Measurements from ENCODE around the gene SEC23B.

Gene SEC23B

DNA sequence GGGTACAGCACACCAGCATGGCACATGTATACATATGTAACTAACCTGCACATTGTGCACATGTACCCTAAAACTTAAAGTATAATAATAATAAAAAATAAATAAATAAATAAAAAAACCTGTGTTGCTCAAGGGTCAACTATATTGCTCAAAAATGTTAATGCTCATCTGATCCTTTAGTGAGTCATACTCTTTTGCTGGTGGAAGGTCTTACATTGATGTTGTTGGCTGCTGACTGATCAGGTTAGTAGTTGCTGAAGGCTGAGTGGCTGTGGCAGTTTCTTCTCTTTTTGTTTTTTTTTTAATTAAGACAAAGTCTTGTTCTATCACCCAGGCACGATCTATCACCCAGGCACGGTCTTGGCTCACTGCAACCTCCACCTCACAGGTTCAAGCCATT is 29.9 kb downstream of the SEC23B start:
- peaks cover 6% of the 10 kb centered on the region for H3K36me3 ChIP-seq (ENCODE audit: control insufficient read depth, insufficient read depth, low read length)
- no peak overlapping the region for H4K8ac ChIP-seq (ENCODE audit: low read depth, low read length)
- DNase-seq, result no peak
- no peak overlapping the region for H4K5ac ChIP-seq (ENCODE audit: low read length)
- H3K56ac ChIP-seq (ENCODE audit: low read length), result no peak overlapping the region
- no peaks in the 10 kb centered on the region for H3K79me1 ChIP-seq (ENCODE audit: low read length)
- H2BK120ac ChIP-seq (ENCODE audit: low read depth, low read length), result no peak overlapping the region
- no peaks in the 10 kb centered on the region for H3K4me1 ChIP-seq (ENCODE audit: control insufficient read depth, low read depth, low read length)
- no peak overlapping the region for H2BK15ac ChIP-seq (replicated peaks; ENCODE audit: low read depth)
- H3K4ac ChIP-seq (ENCODE audit: low read depth, low read length), result no peak overlapping the region
- no peak overlapping the region for H3K4me3 ChIP-seq (ENCODE audit: low read length)
- H3K23ac ChIP-seq (ENCODE audit: low read length), result no peak overlapping the region
- H3K4me2 ChIP-seq (ENCODE audit: low read length), result no peak overlapping the region
- no peak overlapping the region for H2BK5ac ChIP-seq (ENCODE audit: low read length)
- H3K79me2 ChIP-seq (ENCODE audit: control insufficient read depth, insufficient read depth, low read length), result no peaks in the 10 kb centered on the region
- H2AK5ac ChIP-seq (ENCODE audit: low read length), result no peak overlapping the region
- no peak overlapping the region for H3K27ac ChIP-seq (ENCODE audit: low read depth, low read length)
- no peak overlapping the region for H3K9ac ChIP-seq (ENCODE audit: low read length)
- no CpG with 5 or more reads among the region's 2 CpGs for WGBS (ENCODE audit: extremely low coverage, insufficient coverage, low lambda C conversion rate)
- H3K27me3 ChIP-seq (ENCODE audit: insufficient read depth, low read length, poor library complexity), result no peaks in the 10 kb centered on the region
- H3K18ac ChIP-seq (ENCODE audit: low read length), result no peak overlapping the region

DNA sequence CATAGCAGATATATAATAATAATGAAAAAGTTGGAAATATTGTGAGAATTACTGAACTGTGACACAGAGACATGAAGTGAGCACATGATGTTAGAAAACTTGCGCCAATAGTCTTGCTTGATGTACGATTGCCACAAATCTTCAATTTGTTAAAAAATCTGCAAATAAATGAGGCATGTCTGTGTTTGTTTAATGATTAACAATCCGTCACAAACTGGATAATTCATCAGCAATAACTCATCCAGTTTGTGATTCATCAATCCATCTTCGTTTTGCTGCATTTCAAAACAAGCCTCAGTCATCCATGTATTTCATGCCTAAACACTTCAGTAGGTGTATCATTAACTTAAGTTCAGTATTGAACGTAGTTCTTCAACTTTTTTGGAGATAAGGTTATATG is 34.0 kb downstream of the SEC23B start:
- H4K8ac ChIP-seq (ENCODE audit: low read depth, low read length), result no peak overlapping the region
- WGBS (ENCODE audit: extremely low coverage, insufficient coverage, low lambda C conversion rate), result no CpG with 5 or more reads among the region's 5 CpGs
- no peak overlapping the region for H3K18ac ChIP-seq (ENCODE audit: low read length)
- H3K27ac ChIP-seq (ENCODE audit: low read depth, low read length), result no peak overlapping the region
- no peak overlapping the region for H4K5ac ChIP-seq (ENCODE audit: low read length)
- H3K79me1 ChIP-seq (ENCODE audit: low read length), result no peaks in the 10 kb centered on the region
- H3K23ac ChIP-seq (ENCODE audit: low read length), result no peak overlapping the region
- no peak overlapping the region for H3K4ac ChIP-seq (ENCODE audit: low read depth, low read length)
- H3K4me2 ChIP-seq (ENCODE audit: low read length), result no peak overlapping the region
- no peak overlapping the region for H3K9ac ChIP-seq (ENCODE audit: low read length)
- H2BK120ac ChIP-seq (ENCODE audit: low read depth, low read length), result no peak overlapping the region
- no peak overlapping the region for H3K56ac ChIP-seq (ENCODE audit: low read length)
- H2AK5ac ChIP-seq (ENCODE audit: low read length), result no peak overlapping the region
- no peak overlapping the region for H2BK15ac ChIP-seq (replicated peaks; ENCODE audit: low read depth)
- no peak overlapping the region for H3K4me3 ChIP-seq (ENCODE audit: low read length)
- DNase-seq, result no peak
- H3K79me2 ChIP-seq (ENCODE audit: control insufficient read depth, insufficient read depth, low read length), result no peaks in the 10 kb centered on the region
- H3K27me3 ChIP-seq (ENCODE audit: insufficient read depth, low read length, poor library complexity), result no peaks in the 10 kb centered on the region
- H3K36me3 ChIP-seq (ENCODE audit: control insufficient read depth, insufficient read depth, low read length), result peaks cover 2% of the 10 kb centered on the region
- no peaks in the 10 kb centered on the region for H3K4me1 ChIP-seq (ENCODE audit: control insufficient read depth, low read depth, low read length)
- no peak overlapping the region for H2BK5ac ChIP-seq (ENCODE audit: low read length)

DNA sequence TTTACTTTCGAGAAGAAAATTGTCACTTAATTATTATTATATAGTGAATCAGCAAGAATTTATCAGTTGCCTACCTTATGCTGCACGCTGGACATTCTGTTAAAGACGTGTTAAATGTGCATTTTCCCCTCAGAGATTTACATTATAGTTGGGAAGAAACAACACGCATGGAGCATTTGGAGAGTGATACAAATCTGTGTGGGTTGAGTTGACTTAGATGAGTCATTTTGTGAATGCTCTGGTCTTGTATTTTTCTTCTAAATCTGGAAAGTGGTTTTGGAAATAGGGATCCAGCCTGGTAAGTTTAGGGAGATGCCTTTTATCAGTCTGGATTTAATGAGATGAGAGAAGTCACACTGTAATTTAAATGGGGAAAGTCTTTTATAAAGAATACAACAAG is 35.5 kb downstream of the SEC23B start:
- Histone ChIP-seq H3K4ac (ENCODE audit: low read depth, low read length) (no peak overlapping the region), H4K8ac (ENCODE audit: low read depth, low read length) (no peak overlapping the region), H3K18ac (ENCODE audit: low read length) (no peak overlapping the region), H2BK120ac (ENCODE audit: low read depth, low read length) (no peak overlapping the region), H3K4me1 (ENCODE audit: control insufficient read depth, low read depth, low read length) (no peaks in the 10 kb centered on the region), H3K23ac (ENCODE audit: low read length) (no peak overlapping the region), H2BK5ac (ENCODE audit: low read length) (no peak overlapping the region), H2AK5ac (ENCODE audit: low read length) (no peak overlapping the region), H3K4me2 (ENCODE audit: low read length) (no peak overlapping the region), H3K4me3 (ENCODE audit: low read length) (no peak overlapping the region), H3K56ac (ENCODE audit: low read length) (no peak overlapping the region), H3K79me1 (ENCODE audit: low read length) (no peaks in the 10 kb centered on the region), H3K36me3 (ENCODE audit: control insufficient read depth, insufficient read depth, low read length) (peaks cover 2% of the 10 kb centered on the region), H2BK15ac (replicated peaks; ENCODE audit: low read depth) (no peak overlapping the region), H4K5ac (ENCODE audit: low read length) (no peak overlapping the region), H3K9ac (ENCODE audit: low read length) (no peak overlapping the region), H3K27ac (ENCODE audit: low read depth, low read length) (no peak overlapping the region), H3K27me3 (ENCODE audit: insufficient read depth, low read length, poor library complexity) (no peaks in the 10 kb centered on the region), H3K79me2 (ENCODE audit: control insufficient read depth, insufficient read depth, low read length) (no peaks in the 10 kb centered on the region)
- DNase-seq, result no peak
- no CpG with 5 or more reads among the region's 4 CpGs for WGBS (ENCODE audit: extremely low coverage, insufficient coverage, low lambda C conversion rate)

DNA sequence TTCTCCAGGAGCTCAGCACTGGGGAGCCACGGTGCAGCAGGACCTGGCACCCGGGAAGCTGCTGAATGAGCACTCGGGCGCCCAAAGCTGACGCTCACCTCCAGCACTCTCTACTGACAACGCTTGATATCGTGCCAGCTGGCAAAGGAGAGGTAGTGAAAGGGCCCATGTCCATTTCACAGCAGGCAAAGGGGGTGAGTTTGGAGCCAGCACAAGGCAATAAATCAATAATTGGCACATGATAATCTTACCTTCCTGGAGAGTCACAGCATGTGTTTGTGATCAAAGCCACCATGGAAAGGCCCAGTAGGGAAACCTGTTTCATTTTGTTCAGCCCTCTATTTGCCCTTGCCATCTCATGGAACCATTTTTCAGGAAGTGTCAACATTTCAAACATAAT is 36.2 kb downstream of the SEC23B start:
- no peak overlapping the region for H3K18ac ChIP-seq (ENCODE audit: low read length)

DNA sequence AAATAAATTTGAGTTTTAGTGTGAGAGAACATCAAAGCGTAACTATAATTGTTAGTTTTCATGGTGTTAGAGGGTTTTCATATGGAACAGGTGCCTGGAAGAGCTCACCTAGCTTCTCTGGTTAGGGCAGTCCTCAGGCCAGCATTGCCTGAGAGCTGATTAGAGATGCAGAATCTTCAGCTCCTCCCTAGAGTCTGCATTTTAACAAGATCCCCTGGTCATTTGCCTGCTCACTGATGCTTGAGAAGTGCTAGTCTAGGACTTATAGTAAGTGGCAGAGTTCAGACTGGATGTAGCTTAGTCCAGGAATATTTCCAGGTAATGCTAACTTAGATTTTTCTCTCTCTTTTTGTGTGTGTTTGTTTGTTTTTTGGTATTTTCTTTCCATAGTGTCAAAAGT is 37.8 kb downstream of the SEC23B start:
- Histone ChIP-seq H3K27ac (ENCODE audit: low read depth, low read length) (no peak overlapping the region), H3K56ac (ENCODE audit: low read length) (no peak overlapping the region), H3K79me1 (ENCODE audit: low read length) (no peaks in the 10 kb centered on the region)

More for the DNA sequence above, 36.2 kb downstream of the SEC23B start:
- H3K4me3 ChIP-seq (ENCODE audit: low read length), result no peak overlapping the region
- no peak overlapping the region for H3K27ac ChIP-seq (ENCODE audit: low read depth, low read length)
- DNase-seq, result no peak
- no peak overlapping the region for H3K4ac ChIP-seq (ENCODE audit: low read depth, low read length)
- H2AK5ac ChIP-seq (ENCODE audit: low read length), result no peak overlapping the region
- H3K4me2 ChIP-seq (ENCODE audit: low read length), result no peak overlapping the region
- peaks cover 4% of the 10 kb centered on the region for H3K36me3 ChIP-seq (ENCODE audit: control insufficient read depth, insufficient read depth, low read length)
- no peaks in the 10 kb centered on the region for H3K79me1 ChIP-seq (ENCODE audit: low read length)
- H3K9ac ChIP-seq (ENCODE audit: low read length), result no peak overlapping the region
- no peak overlapping the region for H4K8ac ChIP-seq (ENCODE audit: low read depth, low read length)
- H3K79me2 ChIP-seq (ENCODE audit: control insufficient read depth, insufficient read depth, low read length), result no peaks in the 10 kb centered on the region
- no peak overlapping the region for H2BK5ac ChIP-seq (ENCODE audit: low read length)
- no peaks in the 10 kb centered on the region for H3K4me1 ChIP-seq (ENCODE audit: control insufficient read depth, low read depth, low read length)
- no peak overlapping the region for H4K5ac ChIP-seq (ENCODE audit: low read length)
- H3K23ac ChIP-seq (ENCODE audit: low read length), result no peak overlapping the region
- no peak overlapping the region for H2BK15ac ChIP-seq (replicated peaks; ENCODE audit: low read depth)
- no CpG with 5 or more reads among the region's 7 CpGs for WGBS (ENCODE audit: extremely low coverage, insufficient coverage, low lambda C conversion rate)
- no peaks in the 10 kb centered on the region for H3K27me3 ChIP-seq (ENCODE audit: insufficient read depth, low read length, poor library complexity)
- H2BK120ac ChIP-seq (ENCODE audit: low read depth, low read length), result no peak overlapping the region
- H3K56ac ChIP-seq (ENCODE audit: low read length), result no peak overlapping the region

DNA sequence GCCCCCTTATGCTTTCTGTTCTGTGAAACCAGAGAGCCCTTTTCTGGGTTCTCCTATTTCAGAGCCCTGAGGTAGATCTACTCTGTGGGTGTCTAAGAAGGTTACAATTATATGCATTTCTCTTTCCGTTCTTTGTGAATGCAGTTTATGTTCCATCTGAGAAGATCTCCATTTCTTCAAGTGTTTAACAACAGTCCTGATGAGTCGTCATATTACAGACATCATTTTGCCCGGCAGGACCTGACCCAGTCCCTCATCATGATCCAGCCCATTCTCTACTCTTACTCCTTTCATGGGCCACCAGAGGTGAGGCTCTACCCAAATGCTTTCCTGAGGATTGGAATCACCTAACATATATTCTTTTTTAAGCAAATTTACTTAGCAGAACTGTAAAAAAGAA is 40.7 kb downstream of the SEC23B start:
- Histone ChIP-seq H3K79me2 (ENCODE audit: control insufficient read depth, insufficient read depth, low read length) (no peaks in the 10 kb centered on the region), H3K4me1 (ENCODE audit: control insufficient read depth, low read depth, low read length) (no peaks in the 10 kb centered on the region), H4K5ac (ENCODE audit: low read length) (no peak overlapping the region), H3K27me3 (ENCODE audit: insufficient read depth, low read length, poor library complexity) (no peaks in the 10 kb centered on the region), H3K56ac (ENCODE audit: low read length) (no peak overlapping the region), H3K18ac (ENCODE audit: low read length) (no peak overlapping the region), H2BK120ac (ENCODE audit: low read depth, low read length) (no peak overlapping the region), H3K27ac (ENCODE audit: low read depth, low read length) (no peak overlapping the region), H2AK5ac (ENCODE audit: low read length) (no peak overlapping the region), H2BK15ac (replicated peaks; ENCODE audit: low read depth) (no peak overlapping the region), H3K23ac (ENCODE audit: low read length) (no peak overlapping the region), H3K36me3 (ENCODE audit: control insufficient read depth, insufficient read depth, low read length) (peaks cover 5% of the 10 kb centered on the region), H4K8ac (ENCODE audit: low read depth, low read length) (no peak overlapping the region), H3K4me3 (ENCODE audit: low read length) (no peak overlapping the region), H3K4ac (ENCODE audit: low read depth, low read length) (no peak overlapping the region), H3K4me2 (ENCODE audit: low read length) (no peak overlapping the region), H2BK5ac (ENCODE audit: low read length) (no peak overlapping the region), H3K9ac (ENCODE audit: low read length) (no peak overlapping the region), H3K79me1 (ENCODE audit: low read length) (no peaks in the 10 kb centered on the region)
- no peak for DNase-seq
- WGBS (ENCODE audit: extremely low coverage, insufficient coverage, low lambda C conversion rate), result no CpG with 5 or more reads among the region's 3 CpGs

More for the DNA sequence above, 37.8 kb downstream of the SEC23B start:
- Histone ChIP-seq H3K36me3 (ENCODE audit: control insufficient read depth, insufficient read depth, low read length) (peaks cover 4% of the 10 kb centered on the region), H3K4me2 (ENCODE audit: low read length) (no peak overlapping the region), H2AK5ac (ENCODE audit: low read length) (no peak overlapping the region), H3K27me3 (ENCODE audit: insufficient read depth, low read length, poor library complexity) (no peaks in the 10 kb centered on the region), H3K4ac (ENCODE audit: low read depth, low read length) (no peak overlapping the region), H3K18ac (ENCODE audit: low read length) (no peak overlapping the region), H3K79me2 (ENCODE audit: control insufficient read depth, insufficient read depth, low read length) (no peaks in the 10 kb centered on the region), H2BK15ac (replicated peaks; ENCODE audit: low read depth) (no peak overlapping the region), H3K9ac (ENCODE audit: low read length) (no peak overlapping the region), H4K5ac (ENCODE audit: low read length) (no peak overlapping the region), H2BK120ac (ENCODE audit: low read depth, low read length) (no peak overlapping the region), H3K23ac (ENCODE audit: low read length) (no peak overlapping the region), H4K8ac (ENCODE audit: low read depth, low read length) (no peak overlapping the region), H3K4me3 (ENCODE audit: low read length) (no peak overlapping the region), H2BK5ac (ENCODE audit: low read length) (no peak overlapping the region), H3K4me1 (ENCODE audit: control insufficient read depth, low read depth, low read length) (no peaks in the 10 kb centered on the region)
- no peak for DNase-seq
- no CpG with 5 or more reads among the region's 1 CpG for WGBS (ENCODE audit: extremely low coverage, insufficient coverage, low lambda C conversion rate)
